HL-60 (cell line): ENCODE data around the gene RNASEH2A.
"Not testable (repeated sequence)": the region's sequence is repeated elsewhere in the genome, so short reads cannot be mapped to it uniquely, and the experiment has no call there.

Source experiments
- DNase-seq, 2 experiments: peaks; one replicate each; pipeline ENCODE4 v3.0.0-alpha.2; 2010 to 2020; ENCODE audit warnings: low read depth in 1 of 2, low spot score in 1 of 2
- H3K27ac ChIP-seq: fragments of 250-450 bp; sonication (Bioruptor Pico); replicated peaks from 2 replicates; pipeline ENCODE4 v1.5.1; 2020; ENCODE audit warnings: mild to moderate bottlenecking, moderate library complexity
- H3K27me3 ChIP-seq: fragments of 250-450 bp; sonication (Bioruptor Pico); 2 replicates; pipeline ENCODE4 v1.5.1; 2021; ENCODE audit warnings: mild to moderate bottlenecking, moderate library complexity; ENCODE audit not compliant: insufficient read depth, poor library complexity, severe bottlenecking
- H3K4me3 ChIP-seq: replicated peaks from 2 replicates; pipeline ENCODE4 v1.5.1; 2011; ENCODE audit warnings: mild to moderate bottlenecking, control low read depth, low read length; ENCODE audit not compliant: insufficient read depth
- GABPA ChIP-seq: IDR thresholded peaks from 2 replicates; pipeline ENCODE4 v1.6.1; 2012; ENCODE audit warnings: low read depth
- POLR2AphosphoS5 ChIP-seq: IDR thresholded peaks from 2 replicates; pipeline ENCODE4 v1.6.1; 2012; ENCODE audit warnings: low read depth
- SPI1 ChIP-seq: IDR thresholded peaks from 2 replicates; pipeline ENCODE4 v1.6.1; 2012; ENCODE audit warnings: low read depth, mild to moderate bottlenecking, borderline replicate concordance
- TF ChIP-seq, protein P1 (sequence below): IDR thresholded peaks from 2 replicates; pipeline ENCODE4 v1.6.1; 2012; ENCODE audit warnings: low read depth; ENCODE audit not compliant: insufficient replicate concordance
- TF ChIP-seq, protein P2 (sequence below): IDR thresholded peaks from one replicate; pipeline ENCODE4 v1.5.1; 2011; ENCODE audit warnings: low read length, control low read depth, inconsistent platforms; ENCODE audit not compliant: insufficient read depth

The RNASEH2A gene

GRCh38 chr19:12800923-12801465, 5.4 kb upstream of the RNASEH2A start:
- Histone ChIP-seq H3K27me3 (peaks cover 6% of the 10 kb centered on the region), H3K27ac (no peak overlapping the region), H3K4me3 (peak overlapping the region; percentile 43)
- no peak for TF ChIP-seq GABPA
- DNase-seq, result no peak

DNA sequence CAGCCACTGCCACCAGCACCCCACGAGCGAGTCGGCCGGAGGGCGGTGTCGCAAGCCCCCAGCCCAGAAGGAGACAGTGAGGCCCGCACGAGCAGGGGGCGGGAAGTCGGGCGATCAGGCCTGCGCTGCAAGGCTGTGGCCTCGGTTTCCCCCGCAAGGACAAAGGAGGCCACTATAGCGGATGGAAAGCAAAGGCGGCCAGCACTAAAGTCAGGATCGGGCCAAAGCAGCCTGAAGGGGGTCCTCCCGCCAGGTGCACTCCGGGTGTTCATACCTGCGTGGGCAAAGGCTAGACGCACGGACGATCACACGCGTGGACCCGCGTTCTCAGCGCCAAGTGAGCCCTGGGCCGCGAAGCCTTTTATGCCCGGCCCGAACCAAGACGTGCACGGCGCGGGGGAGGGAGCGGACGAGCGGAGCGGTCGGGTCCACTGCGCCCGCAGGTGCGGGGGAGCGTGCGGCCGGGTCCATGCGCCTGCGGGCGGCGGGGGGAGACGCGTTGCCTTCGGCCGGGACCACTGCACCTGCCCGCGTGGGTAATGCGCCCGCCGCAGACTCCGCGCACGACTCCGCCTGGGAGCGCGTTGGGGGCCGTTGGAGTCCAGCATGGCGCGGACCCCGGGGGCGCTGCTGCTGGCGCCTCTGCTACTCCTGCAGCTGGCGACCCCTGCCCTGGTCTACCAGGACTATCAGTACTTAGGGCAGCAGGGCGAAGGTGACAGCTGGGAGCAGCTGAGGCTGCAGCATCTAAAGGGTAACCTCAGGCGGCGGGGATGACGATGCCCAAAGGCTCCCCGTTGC, 4.7 kb upstream of the RNASEH2A start, which contains the start of the genes PRDX2 and THSD8:
TSS of gene PRDX2 (minus strand) at position 335 of the 801 bp plus-strand sequence. CDS start 539 bp downstream, outside the sequence.
TSS of gene THSD8 (plus strand) at position 604 of the 801 bp plus-strand sequence. CDS start at position 607, 3 bp downstream.
- TF ChIP-seq GABPA (no peak), POLR2AphosphoS5 (peak; percentile 61; the same call in 1 of the 2 replicates)
- H3K27me3 ChIP-seq, result peaks cover 6% of the 10 kb centered on the region
- DNase-seq, result peak in 1 of 2 experiments; percentile 58
- H3K4me3 ChIP-seq, result peak within 1 kb of the TSS; percentile 43
- no peak within 1 kb of the TSS for H3K27ac ChIP-seq

- Histone ChIP-seq H3K4me3 (peak overlapping the region; percentile 43), H3K27me3 (peaks cover 6% of the 10 kb centered on the region), H3K27ac (no peak overlapping the region)
- TF ChIP-seq, protein P1, sequence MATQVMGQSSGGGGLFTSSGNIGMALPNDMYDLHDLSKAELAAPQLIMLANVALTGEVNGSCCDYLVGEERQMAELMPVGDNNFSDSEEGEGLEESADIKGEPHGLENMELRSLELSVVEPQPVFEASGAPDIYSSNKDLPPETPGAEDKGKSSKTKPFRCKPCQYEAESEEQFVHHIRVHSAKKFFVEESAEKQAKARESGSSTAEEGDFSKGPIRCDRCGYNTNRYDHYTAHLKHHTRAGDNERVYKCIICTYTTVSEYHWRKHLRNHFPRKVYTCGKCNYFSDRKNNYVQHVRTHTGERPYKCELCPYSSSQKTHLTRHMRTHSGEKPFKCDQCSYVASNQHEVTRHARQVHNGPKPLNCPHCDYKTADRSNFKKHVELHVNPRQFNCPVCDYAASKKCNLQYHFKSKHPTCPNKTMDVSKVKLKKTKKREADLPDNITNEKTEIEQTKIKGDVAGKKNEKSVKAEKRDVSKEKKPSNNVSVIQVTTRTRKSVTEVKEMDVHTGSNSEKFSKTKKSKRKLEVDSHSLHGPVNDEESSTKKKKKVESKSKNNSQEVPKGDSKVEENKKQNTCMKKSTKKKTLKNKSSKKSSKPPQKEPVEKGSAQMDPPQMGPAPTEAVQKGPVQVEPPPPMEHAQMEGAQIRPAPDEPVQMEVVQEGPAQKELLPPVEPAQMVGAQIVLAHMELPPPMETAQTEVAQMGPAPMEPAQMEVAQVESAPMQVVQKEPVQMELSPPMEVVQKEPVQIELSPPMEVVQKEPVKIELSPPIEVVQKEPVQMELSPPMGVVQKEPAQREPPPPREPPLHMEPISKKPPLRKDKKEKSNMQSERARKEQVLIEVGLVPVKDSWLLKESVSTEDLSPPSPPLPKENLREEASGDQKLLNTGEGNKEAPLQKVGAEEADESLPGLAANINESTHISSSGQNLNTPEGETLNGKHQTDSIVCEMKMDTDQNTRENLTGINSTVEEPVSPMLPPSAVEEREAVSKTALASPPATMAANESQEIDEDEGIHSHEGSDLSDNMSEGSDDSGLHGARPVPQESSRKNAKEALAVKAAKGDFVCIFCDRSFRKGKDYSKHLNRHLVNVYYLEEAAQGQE, result no peak
- TF ChIP-seq SPI1, result no peak
- TF ChIP-seq GABPA, result no peak
- TF ChIP-seq POLR2AphosphoS5, result no peak
- no peak for DNase-seq
Observed at GRCh38 chr19:12802267-12803106, 3.9 kb upstream of the RNASEH2A start.

GRCh38 chr19:12804051-12804450, 2.3 kb upstream of the RNASEH2A start:
- TF ChIP-seq SPI1, result no peak
- TF ChIP-seq POLR2AphosphoS5, result no peak
- no peak for TF ChIP-seq GABPA
- TF ChIP-seq, protein P2, sequence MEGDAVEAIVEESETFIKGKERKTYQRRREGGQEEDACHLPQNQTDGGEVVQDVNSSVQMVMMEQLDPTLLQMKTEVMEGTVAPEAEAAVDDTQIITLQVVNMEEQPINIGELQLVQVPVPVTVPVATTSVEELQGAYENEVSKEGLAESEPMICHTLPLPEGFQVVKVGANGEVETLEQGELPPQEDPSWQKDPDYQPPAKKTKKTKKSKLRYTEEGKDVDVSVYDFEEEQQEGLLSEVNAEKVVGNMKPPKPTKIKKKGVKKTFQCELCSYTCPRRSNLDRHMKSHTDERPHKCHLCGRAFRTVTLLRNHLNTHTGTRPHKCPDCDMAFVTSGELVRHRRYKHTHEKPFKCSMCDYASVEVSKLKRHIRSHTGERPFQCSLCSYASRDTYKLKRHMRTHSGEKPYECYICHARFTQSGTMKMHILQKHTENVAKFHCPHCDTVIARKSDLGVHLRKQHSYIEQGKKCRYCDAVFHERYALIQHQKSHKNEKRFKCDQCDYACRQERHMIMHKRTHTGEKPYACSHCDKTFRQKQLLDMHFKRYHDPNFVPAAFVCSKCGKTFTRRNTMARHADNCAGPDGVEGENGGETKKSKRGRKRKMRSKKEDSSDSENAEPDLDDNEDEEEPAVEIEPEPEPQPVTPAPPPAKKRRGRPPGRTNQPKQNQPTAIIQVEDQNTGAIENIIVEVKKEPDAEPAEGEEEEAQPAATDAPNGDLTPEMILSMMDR, result no peak
- TF ChIP-seq, protein P1, result no peak
- Histone ChIP-seq H3K4me3 (no peak overlapping the region), H3K27ac (no peak overlapping the region), H3K27me3 (peaks cover 6% of the 10 kb centered on the region)
- no peak for DNase-seq

- Histone ChIP-seq H3K27me3 (no peaks in the 10 kb centered on the region), H3K27ac (no peak overlapping the region), H3K4me3 (no peak overlapping the region)
- TF ChIP-seq POLR2AphosphoS5, result no peak
- no peak for TF ChIP-seq SPI1
- TF ChIP-seq, protein P1, result no peak
- TF ChIP-seq, protein P2, result no peak
- no peak for TF ChIP-seq GABPA
- DNase-seq, result no peak
Observed at GRCh38 chr19:12815088-12815487, 8.7 kb downstream of the RNASEH2A start.

GRCh38 chr19:12817188-12817587, 10.8 kb downstream of the RNASEH2A start:
- not testable (repeated sequence) for DNase-seq, H3K4me3 ChIP-seq, H3K27me3 ChIP-seq, H3K27ac ChIP-seq
